Activated CD4-positive, CD25-positive, alpha-beta regulatory T cell (primary cell): ENCODE results near the gene OR2AP1.
"Not testable (repeated sequence)": the region's sequence is repeated elsewhere in the genome, so short reads cannot be mapped to it uniquely, and the experiment has no call there.

ENCODE experiments used
- DNase-seq, 4 experiments: peaks; one replicate each; lab custom pipeline; 2025; lab: John Stamatoyannopoulos, UW

Gene OR2AP1

DNA sequence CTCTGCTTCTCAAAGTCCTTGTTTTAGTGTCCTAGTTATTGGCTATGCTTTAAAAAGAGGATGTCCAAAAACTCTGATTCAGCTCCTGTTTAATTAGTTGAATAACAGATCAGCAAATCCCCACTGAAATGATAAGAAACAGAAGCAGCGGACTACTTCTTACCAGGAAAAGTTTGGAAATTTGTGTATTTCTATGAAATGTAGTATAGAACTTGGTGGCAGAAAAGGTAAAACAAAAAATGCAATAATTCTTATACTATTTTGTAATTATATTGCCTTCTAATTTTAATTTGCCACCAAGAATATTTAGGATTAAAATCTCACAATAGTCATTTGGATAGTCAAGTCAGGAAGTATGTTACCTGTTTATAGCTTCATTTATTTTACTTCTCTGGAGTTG is at the start of gene OR2AP1:
Gene OR2AP1 (plus strand): TSS at position 301 of the 400 bp plus-strand sequence. CDS start 1,947 bp downstream, outside the sequence.
- no peak for DNase-seq

DNA sequence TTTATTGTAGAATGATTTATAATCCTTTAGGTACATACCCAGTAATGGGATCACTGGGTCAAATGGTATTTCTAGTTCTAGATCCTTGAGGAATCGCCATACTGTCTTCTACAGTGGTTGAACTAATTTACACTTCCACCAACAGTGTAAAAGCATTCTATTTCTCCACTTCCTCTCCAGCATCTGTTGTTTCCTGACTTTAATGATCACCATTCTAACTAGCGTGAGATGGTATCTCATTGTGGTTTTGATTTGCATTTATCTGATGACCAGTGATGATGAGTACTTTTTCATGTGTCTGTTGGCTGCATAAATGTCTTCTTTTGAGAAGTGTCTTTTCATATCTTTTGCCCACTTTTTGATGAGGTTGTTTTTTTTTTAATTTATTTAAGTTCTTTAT is 24.0 kb upstream of the OR2AP1 start:
- DNase-seq = not testable (repeated sequence)

DNA sequence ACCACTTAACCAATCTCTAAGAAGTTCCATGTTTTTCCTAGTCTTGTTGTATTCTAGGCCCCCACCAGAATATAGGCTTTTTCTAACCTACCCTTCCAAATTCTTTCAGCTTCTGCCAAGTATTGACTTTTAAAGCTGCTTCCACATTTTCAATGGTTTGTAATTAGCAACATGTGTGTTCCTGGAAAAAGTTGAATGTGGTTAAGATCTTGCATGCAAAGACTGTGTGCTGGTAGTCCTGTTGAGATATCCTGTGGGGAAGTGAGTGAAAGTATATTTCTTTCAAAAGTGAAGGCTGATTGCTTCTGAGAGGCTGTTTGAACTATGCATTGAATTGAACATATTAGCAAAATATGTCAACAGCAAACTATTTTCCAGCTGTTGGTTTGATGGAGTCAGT is 23.5 kb upstream of the OR2AP1 start:
- DNase-seq = no peak

DNA sequence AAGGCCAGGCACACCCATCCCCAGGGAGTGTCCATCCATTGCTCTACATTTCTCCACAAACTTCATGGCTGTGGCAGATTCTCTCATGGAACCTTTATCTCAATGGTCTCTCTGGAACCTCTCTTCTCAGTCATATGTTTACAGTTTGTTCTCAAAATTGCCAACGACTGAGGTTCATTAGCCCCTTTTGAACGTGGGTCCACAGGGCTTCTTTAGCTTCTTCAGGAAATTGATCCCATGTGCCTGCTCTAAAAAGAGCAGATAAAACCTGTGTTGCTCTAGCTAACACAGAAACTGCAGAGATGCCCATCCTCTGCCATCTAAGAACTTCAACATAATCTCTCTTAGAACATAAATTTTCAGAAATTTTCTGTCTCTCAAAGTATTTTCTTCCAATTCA is 23.0 kb upstream of the OR2AP1 start, which contains the start of gene OR6C4:
Gene OR6C4 (plus strand): TSS at position 301 of the 400 bp plus-strand sequence. CDS start 1,625 bp downstream, outside the sequence.
- no peak for DNase-seq

DNA sequence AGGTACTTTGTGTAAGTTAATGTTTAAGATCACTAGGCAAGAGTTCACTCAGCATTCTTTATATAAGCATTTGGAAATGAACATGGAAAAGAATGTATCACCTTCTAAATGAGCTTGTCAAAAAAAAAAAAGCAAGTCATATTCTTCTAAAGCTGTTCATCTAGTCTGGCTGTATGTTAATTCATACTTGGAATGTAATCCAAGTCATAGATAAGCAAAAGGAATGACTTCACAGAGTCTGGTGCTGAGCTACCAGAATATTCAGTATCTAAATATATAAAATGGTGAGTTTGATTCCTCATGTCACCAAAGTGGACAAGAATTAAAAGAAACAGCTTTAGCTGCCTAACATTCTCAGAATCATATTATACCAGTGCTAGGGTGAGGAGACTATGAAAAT is 18.0 kb upstream of the OR2AP1 start:
- DNase-seq = no peak

DNA sequence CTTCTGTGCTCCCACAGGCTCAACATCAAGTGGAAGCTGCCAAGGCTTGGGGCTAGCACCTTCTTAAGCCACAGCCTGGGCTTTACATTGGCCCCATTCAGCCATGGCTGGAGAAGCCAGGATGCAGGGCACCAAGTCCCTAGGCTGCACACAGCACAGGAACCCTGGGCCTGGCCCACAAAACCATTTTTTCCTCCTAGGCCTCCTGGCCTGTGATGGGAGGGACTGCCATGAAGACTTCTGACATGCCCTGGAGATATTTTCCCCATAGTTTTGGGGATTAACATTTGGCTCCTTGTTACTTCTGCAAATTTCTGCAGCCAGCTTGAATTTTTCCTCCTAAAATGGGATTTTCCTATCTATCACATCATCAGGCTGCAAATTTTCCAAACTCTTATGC is 2.2 kb upstream of the OR2AP1 start:
- not testable (repeated sequence) for DNase-seq

DNA sequence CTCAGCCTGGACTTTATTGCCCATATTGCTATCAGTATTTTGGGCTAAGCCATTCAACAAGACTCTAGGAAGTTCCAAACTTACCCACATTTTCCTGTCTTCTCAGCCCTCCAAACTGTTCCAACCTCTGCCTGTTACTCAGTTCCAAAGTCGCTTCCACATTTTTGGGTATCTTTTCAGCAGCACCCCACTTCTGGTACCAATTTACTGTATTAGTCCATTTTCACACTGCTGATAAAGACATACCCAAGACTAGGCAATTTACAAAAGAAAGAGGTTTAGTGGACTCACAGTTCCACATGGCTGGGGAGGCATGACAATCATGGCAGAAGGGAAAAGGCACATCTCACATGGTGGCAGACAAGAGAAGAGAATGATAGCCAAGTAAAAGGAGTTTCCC is 1.6 kb upstream of the OR2AP1 start:
- DNase-seq = not testable (repeated sequence)

DNA sequence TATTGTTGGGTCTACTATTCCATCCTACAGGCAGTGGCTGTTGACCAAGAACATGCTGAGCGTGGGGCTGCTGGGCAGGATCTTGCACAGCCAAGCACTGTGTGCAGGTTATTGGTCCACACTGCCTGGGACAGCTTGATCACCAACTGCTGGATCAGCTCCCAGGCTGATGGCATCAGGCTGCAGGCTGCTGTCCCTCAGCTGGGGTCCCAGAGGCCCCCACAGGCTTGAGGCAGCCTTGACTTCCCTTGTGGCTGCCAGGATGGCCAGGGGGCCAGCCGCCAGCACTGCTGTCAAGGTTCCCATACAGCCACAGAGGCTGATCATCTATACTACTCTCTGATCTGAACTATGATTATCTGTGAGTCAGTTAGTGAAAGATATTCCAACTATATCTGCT is 9.8 kb downstream of the OR2AP1 start:
- no peak for DNase-seq

DNA sequence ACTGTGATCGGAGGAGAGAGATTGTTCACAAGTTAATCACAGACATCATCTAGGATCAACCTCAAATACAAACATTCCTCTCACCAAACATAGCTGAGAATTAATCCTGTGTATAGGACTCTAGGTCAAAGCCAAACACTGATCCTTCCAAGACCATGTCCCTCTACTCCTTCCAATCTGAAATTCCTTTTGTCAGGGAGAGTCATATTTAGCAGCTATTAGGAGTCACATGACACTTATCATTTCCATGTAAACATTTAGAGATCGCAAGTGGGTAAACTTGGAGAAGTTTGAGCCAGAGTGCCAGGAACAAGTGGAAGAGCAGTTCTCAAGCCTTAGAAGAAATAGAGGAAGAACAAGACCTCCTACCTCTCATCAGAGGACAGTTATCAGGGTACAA is 13.5 kb downstream of the OR2AP1 start:
- DNase-seq = no peak

DNA sequence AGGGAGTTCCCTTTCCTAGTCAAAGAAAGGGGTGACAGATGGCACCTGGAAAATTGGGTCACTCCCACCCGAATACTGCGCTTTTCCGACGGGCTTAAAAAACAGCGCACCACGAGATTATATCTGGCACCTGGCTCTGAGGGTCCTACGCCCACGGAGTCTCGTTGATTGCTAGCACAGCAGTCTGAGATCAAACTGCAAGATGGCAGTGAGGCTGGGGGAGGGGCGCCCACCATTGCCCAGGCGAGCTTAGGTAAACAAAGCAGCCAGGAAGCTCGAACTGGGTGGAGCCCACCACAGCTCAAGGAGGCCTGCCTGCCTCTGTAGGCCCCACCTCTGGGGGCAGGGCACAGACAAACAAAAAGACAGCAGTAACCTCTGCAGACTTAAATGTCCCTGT is 17.9 kb downstream of the OR2AP1 start:
- not testable (repeated sequence) for DNase-seq

DNA sequence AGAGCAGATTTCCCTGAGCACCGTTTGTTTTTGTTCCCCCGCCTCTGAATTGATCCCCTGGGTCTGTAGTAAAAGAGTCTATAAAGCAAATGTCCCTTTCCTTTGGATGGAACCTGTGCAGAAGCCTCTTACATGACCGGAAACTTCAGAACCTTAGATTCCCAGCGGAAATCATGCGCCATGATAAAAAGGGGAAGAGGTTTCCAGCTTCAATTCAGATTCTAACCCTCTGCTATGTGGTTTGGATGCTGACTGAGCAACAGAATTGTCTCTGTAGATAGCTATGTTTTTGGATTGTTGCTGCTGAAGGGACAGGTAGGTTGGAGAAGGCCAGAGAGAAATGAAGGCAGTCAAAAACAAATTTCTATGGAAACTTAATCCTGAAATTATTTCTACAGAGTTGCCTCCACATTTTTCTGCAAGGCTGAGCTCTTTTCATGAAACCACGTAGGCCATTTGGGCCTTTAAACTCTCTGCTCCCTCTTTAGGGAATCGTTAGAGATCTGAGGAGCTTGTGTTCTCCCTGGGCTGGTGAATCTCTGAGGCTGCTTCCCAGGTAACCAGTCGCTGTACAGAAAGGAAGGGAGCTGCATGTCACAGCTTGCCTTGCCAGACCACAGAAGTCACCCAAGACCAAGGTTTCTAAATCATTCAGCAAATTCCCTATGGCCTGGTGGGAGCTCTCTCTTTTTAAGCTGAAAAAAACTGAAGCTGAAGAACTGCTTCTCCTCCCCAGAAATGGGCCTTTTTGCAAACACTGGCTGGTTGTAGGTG is 35.7 kb downstream of the OR2AP1 start:
- no peak for DNase-seq

DNA sequence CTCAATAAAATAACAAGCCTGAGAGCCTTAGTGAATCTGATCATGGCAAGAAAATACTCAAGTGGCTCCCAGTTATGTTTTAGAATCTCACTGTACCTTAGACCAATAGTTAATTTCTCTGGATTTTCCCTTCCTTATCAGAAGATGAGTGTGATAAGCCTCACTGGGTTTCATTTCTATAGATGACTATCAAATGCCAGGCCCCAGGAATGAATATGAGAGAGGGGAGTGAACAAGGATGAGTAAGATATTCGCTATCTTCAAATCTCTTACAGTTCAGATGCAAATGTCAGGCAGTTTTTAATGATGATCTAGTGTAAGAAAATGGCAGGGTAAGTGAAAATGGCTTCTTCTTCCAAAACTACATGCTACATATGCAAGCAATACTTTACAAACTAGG is 38.3 kb downstream of the OR2AP1 start:
- no peak for DNase-seq

DNA sequence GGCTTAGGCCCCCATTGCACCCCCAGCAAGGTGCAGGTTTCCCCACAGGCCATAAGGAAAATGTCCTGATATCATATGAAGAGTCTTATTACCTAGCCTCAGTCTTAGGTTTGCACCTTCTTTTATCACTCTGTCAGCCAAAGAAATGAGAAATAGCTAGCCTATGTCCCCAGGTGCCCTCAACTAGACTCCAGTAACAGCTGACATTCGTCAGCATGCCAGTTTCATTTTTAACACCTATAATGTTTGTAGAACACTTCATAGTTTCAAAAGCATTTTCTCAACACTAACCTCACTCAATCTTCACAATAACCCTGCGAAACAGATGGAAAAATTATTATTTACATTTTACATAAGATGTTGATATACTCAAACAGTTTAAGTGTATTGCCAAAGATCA is 40.4 kb downstream of the OR2AP1 start:
- no peak for DNase-seq

DNA sequence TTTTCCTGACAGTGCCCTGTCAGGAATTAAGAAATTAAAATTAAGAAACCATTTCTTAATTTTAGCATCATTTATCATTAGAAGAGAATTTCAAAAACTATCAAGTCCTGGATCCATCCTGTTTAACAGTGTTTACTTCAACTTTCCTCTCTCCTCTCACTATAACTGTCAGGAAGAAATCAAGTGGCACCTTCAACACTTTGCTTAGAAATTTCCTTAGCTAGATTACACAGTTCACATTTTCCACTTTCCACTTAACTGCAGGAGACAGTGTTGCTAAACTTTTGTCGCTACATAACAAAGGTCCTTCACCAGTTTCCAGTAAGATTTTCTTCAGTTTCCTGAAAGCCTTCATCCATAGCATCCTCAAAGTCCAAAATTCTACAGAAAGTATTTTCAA is 42.5 kb downstream of the OR2AP1 start:
- no peak for DNase-seq

DNA sequence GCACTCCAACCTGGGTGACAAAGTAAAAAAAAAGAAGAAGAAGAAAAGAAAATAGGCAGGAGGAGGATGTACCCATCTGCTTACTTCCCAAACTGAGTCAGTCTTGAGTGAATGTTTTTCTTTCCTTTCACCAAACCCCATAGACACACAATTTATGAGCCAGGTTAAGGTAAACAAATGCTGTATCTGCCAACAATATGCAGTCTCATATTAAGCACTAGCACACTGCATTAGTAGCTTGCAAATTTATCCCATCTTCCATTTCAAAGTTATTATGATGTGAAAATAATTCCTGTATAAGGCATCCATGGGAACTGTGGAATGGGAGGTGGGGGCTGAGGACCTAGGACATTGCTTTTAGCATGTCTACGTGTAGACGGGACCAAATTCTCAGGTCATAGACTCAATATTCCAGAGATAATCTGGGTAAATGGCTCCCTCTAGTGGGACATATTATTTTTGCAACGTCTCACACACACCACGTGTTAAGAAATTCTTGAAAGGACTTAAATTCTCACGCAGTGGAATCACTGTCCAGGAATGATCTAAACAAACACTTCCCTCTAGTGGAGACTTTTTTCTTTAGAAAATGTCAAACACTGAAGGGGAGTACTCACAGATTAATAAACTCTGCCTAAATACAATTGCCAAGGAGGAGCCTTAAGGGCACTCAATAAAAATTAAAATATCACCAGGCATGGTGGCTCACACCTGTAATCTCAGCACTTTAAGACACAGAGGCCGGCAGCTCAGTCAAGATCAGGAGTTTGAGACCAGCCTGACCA is 47.3 kb downstream of the OR2AP1 start:
- DNase-seq = peak in 1 of 4 experiments; percentile 6

DNA sequence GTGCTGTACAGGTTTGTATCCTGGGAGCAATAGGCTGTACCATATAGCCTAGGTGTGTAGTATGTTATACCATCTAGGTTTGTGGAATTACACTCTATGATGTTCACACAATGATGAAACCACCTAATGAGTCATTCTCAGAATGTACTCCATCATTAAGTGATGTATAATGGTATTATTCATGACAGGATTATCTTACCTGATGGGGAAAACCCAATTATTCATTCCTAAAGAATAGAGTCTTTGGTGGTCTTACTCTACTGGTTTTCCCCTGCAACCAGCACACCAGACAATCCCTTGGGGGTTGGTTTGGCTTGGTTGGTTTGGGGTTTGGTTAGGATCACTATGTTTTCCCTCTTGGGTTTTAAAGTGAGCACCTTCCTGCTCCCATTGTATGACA is 51.8 kb downstream of the OR2AP1 start:
- no peak for DNase-seq
